ENCODE results near the gene CLCN3.

GRCh38 chr4:169657470-169658107, 37.2 kb downstream of the CLCN3 start:
- TF ChIP-seq CTCF (conservative IDR thresholded peaks at IDR 0.05; ENCODE audit: low read length) (no peak), EZH2phosphoT487 (IDR thresholded peaks at IDR 0.05; ENCODE audit: borderline replicate concordance) (no peak)

Measured in Loucy (cell line).